Stimulated activated CD4-positive, alpha-beta T cell treated with anti-CD3 and anti-CD28 coated beads, Interleukin-1b, Interleukin-23, amount 100 ng/mL, for 24 hours (primary cell): ENCODE measurements around the gene CA4.

ENCODE experiments used
- DNase-seq, 4 experiments: peaks; one replicate each; pipeline ENCODE4 v3.0.0-alpha.2; 2020; ENCODE audit warnings: low read depth in 4 of 4, low spot score in 1 of 4

Gene CA4

DNA sequence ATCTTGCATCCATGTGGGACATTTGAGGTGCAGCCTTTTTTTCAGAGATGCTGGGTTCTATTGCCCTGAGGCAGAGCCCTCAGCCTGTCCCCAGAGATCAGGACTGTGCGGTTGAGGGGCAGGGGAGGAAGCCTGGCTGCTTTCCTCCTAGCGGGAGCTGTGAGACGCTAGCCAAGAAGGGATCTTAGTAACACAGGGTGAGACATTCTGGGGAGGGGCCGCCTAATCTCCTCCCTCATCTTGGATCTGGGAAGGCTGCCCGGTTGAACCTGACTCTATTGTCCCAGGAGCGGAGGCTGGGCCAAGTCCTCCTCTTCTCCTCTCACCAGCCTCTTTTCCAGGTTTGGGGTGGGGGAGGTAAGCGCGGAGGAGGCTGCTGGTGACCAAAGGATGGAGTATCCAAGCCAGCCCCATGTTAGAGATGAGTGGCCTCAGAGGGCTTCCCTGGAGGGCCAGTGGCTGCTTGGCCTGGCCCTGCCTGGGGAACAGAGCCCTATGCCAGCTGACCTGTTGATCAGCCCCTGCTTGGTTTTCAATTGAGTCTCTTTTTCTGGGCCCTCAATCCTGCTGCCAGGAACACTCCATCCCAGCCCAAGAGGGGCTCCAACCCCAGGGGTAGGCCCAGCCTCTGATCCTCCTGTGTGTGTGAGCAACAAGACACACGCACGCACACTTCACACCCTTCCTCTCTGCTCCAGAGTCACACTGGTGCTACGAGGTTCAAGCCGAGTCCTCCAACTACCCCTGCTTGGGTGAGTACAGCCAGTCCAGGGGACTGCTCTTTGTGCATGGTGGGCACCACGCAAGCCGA is 5.0 kb downstream of the CA4 start:
- no peak for DNase-seq

DNA sequence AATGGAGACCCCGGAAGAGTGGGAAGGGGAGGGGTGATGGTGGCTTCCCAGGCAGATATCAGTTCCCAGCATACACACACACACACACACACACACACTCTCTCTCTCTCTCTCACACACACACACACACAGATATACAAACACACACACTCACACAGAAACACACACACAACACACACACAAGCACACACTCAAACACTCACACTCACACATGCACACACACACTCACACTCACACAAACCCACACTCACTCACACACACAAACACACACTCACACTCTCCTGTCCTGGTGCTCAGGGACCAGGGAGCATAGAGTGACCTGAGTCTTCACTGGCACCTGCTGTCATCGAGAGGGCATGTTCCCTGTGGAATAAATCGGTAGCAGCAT is 5.6 kb downstream of the CA4 start:
- no peak for DNase-seq

DNA sequence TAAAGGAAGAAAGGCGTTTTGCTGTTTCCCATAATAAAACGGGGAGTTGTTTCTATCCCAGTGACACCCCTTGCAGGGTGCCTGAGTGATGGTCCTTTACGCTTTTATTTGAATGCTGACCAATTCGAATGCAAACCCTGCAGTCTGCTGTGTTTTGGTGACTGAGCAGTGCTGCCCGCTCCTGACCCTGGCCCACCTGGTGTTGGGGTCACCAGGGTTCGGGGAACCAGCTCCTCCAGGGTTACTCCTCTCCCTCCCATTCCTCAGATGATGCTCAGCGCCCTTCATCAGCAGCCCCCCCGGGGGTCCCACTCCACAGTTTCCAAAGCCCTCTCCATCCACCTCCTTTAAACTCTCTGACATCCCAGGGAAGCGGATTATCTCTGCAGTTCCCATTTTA is 6.0 kb downstream of the CA4 start:
- DNase-seq = no peak

DNA sequence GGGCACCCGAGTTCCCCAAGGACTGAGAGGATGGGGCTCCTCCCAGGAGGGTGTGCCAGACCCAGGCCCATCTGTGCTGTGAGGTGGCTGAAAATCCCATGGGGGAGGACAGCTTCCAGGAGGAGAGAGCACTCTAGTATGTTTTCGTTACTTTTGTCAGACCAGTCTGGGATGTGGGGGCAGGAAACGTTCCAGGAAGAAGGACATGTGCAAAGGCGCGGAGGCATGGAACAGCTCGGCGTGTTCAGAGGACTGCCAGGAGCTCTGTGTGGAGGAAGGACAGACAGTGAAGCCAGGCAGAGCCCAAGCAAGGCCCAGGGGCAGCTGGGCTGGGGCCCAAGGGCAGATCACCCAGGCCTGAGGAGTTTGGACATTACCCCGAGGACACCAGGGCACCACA is 7.0 kb downstream of the CA4 start:
- DNase-seq = no peak

DNA sequence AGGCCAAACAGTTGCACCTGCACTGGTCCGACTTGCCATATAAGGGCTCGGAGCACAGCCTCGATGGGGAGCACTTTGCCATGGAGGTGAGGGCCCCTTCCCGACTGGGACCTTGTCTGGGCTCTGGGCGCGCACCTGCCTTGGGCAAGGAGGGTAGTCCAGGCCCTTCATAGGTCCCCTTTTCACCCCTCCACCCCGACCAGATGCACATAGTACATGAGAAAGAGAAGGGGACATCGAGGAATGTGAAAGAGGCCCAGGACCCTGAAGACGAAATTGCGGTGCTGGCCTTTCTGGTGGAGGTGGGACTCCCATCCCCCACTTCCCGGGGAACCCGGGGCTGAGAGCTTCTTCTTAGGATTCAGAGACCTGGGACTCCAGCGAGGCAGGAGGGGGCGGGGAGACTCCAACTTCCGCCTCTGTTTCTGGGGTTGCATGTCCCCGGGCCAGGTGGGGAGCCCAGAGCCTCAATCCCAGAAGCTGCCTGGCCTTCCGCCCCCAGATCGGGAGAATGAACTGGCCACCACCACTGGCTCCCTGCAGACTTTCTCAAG is 7.8 kb downstream of the CA4 start:
- DNase-seq = no peak

DNA sequence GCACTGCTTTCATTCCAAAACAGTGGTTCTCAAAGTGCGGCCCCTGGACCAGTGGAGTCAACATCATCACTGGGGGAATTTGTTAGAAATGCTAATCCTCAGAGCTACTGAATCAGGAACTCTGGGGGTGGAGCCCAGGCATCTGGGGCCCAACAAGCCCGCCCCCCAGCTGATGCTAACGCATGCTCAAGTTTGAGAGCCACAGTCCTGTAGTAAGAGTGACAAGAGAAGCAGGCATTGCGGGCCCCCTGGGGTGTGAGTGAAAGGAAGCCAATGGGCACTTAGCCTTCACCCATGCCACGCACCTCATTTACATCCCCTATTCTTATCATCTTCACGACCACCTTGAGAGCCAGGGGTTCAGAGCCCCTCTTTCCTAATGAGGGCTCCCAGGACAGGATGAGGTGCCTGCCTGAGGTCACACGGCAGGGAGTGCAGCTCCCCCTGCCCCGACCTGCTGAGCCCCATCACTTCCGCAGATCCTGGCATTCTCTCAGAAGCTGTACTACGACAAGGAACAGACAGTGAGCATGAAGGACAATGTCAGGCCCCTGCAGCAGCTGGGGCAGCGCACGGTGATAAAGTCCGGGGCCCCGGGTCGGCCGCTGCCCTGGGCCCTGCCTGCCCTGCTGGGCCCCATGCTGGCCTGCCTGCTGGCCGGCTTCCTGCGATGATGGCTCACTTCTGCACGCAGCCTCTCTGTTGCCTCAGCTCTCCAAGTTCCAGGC is 9.1 kb downstream of the CA4 start:
- no peak for DNase-seq

DNA sequence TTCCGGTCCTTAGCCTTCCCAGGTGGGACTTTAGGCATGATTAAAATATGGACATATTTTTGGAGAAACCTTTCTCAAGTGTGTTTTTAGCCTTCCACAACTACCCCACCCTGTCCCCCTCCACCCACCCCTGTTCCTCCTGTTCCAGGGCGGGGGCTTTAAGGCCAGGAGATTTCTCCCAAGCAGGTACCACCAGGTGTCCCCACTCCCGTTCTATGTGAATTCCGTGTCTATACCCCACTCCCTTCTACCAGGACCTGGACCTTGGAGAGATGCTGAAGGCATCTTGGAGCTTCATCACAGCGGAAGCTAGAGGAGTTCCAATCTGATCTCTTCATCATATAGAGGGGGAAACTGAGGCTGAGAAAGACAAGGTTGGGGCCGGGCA is 9.7 kb downstream of the CA4 start:
- DNase-seq = no peak

DNA sequence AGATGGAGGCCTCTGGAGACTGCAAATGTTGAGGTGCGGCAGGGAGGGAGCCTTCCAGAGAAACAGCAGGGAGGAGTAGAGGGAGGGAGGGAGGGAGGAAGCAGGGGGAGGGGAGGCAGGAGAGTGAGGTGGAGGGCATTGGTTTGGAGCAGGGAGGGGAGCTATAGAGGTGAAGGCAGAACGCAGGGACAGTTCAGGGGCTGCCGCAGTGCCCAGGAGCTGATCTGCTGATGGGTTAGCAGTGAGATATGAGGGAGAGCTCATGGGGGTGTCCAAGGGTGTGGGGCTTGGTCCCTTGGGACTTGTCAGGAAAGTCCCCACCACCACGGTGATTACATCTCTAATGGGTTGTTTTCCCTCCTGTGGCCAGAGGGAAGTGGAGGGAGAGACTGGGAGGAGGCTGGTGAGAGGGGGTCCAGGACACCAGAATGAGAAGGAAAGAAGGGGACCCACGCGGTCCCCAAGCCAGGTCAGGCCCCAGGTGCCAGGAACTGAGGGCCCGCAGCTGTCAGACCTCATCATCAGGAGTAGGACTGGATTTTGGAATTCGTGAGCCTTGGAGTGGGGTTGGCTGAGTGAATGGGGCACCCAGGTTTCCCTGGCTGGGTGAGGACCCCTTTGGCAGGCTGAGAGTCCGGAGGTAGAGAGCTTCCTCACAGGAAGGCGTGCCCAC is 11.2 kb downstream of the CA4 start:
- no peak for DNase-seq

DNA sequence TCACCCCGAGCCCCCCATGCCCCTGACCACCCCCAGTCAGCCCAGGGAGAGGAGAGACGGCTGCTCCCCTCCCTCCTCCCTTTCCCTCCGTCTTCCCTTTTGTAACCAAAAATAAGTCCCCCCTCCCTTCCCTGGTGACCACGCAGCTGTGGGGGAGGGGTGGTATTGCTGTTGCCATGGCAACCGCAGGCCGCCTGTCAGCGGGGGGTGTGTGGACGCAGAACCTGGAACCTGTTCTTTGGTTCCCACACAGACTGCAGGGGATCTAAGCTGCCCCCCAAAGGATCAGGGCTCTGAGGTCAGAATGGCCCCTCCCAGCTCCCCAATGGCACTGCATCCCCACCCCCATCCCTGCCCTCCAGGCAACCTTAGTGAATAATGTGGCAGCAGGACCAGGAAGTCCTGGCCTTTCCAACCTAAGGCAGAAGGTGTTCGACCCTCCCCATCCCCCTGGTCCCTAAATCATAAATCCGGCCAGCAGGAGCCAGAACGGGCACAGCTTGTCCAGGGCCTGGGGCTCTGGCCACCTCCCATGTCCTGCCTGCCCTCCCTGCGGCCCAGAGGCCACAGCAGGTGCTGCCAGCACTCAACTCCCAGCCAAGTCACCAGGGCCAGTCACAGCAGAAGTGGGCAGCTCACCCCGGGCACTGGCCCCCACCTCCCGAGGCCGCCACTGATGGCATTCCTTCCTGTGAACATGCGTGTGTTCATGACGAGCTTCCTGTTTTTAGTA is 12.0 kb downstream of the CA4 start:
- DNase-seq = no peak

DNA sequence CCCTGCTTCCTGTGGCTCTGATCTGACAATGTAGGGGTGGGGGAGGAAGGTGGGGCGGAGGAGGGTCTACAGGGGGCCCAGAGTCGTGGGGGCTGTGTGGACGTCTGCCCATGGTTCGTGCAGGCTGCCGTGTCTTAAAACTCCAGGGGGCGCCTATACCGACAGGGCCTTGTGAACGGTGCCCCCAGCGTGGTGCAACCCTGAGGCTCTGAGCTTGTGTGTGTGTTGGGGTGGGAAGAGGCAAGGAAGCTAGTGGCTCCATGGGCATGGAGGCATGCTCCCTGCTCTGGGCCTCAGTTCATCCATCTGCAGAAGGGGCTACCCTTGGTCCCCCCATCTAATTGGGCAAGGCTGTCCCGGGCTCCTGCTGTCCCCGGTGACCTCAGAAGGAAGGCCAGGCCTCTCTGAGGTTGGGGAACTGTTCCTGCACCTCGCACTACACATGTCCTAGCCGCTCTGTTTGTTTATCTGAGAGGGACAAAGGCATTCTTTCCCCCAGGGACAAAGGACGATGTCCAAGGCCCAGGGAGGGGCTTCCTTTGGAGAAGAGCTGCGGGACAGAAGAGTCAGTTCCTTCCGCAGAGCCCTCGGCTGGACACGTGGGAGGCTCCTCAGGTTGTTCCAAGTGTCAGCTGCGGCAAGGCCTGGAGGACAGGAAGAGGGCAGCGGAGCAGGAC is 13.5 kb downstream of the CA4 start:
- DNase-seq = no peak

DNA sequence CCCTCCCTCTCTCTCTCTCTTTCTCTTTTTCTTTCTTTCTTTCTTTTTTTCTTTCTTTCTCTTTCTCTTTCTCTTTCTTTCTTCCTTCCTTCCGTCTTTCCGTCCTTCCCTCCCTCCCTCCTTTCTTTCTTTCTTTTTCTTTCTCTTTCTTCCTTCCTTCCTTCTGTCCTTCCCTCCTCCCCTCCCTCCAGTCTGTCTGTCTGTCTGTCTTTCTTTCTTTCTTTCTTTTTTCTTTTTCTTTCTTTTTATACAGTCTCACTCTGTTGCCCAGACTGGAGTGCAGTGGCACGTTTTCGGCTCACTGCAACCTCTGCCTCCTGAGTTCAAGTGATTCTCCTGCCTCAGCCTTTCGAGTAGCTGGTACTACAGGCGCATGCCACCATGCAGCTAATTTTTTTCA is 14.4 kb downstream of the CA4 start:
- DNase-seq = no peak

DNA sequence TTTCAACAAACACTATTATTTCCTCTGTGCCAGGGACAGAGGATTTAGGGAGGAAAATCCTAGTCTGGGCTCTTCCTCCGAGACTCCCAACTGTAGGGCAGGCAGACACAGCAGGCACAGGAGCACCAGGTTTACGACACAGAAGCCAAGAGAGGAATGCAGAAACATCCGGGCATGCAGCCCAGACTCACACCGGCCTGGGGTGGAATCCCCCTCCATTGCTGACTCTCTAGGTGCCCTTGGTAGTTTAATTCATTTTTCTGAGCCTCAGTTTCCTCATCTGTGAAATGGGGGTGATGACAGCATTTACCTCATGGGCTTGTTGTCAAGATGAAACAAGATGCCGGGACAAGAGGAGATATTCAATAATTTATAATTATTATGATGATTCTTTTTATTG is 14.9 kb downstream of the CA4 start:
- DNase-seq = no peak

DNA sequence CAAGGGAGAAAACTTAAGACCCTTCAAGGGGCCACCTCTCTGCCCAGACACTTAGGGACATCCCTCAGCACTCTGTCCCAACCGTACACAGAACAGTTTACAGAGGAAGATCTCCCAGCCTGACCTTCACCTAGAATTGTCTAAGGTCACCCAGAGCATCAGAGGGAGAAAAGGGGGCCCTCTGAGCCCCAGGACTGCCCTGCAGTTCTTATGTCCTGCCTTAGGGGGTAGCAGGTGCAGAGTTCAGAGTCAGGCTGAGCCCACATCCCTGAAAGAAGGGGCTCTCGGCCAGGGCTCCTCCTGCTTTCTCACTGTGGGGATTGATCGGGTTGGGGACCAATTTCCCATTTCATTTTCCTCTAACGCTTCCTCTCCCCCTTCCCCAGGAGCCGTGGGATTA is 15.4 kb downstream of the CA4 start:
- no peak for DNase-seq

DNA sequence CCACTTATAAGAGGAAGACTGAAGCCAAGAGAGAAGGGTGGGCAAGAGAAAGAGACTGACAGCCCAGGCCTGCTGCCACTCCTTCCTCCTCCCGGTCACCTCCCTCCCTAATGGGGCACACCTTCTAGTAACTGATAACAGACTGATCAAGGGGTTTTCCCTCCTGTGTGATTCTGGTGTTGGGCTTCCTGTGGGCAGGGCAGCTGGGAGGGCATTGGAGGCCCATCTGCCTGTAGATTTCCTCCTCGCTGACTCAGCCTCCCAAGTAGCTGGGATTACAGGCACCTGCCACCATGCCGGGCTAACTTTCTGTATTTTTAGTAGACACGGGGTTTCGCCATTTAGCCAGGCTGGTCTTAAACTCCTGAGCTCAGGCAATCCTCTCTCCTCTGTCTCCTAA is 16.2 kb downstream of the CA4 start:
- peak in 1 of 4 experiments; percentile 7 for DNase-seq

DNA sequence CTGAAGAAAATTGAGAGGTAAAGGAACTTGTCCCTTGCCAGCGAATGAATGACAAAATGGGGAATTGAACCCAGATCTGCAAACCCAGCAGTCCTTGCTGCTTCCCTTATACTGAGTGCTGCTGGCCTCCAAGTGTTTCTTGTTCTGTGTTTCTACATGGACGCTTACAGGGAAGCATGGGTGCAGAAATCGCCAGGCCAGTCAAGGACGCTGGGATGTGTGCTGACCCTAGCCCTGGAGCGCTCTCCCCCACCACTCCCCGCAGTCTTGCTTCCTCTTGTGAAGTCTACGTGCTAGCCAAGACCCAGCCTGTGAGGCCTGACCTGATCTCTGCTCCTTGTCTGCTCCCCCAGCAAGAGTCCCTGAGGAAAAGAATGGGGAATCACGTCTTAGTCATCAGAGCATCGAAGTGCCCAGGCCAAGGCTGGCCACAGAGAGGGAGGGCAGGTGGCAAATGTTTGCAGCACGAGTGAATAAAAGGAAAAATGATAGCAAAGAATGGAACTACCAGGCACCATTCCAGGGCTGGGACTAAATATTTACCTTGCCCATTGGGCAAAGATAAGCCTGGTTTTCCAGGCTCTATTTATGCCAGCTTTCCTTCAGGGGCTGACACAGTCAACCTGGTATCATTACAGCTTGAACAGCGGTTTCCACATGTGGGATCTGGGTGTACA is 17.4 kb downstream of the CA4 start:
- DNase-seq = no peak

DNA sequence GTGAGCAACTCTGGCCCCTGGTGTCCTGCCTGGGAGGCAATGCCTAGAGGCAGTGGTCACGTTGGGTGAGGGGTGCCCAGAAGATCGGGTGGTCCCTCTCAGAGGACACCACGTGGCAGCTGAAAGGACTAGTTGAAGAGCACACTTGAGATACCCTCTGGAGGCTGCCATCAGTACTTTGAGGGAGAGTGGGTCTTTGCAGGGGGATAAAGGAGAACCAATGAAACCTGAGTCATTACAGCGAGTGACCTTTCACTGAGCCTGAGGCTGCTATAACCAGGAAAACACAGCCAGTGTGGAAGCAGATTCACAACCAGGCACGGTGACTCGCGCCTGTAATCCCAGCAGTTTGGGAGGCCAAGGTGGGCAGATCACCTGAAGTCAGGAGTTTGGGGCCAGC is 18.9 kb downstream of the CA4 start:
- no peak for DNase-seq

DNA sequence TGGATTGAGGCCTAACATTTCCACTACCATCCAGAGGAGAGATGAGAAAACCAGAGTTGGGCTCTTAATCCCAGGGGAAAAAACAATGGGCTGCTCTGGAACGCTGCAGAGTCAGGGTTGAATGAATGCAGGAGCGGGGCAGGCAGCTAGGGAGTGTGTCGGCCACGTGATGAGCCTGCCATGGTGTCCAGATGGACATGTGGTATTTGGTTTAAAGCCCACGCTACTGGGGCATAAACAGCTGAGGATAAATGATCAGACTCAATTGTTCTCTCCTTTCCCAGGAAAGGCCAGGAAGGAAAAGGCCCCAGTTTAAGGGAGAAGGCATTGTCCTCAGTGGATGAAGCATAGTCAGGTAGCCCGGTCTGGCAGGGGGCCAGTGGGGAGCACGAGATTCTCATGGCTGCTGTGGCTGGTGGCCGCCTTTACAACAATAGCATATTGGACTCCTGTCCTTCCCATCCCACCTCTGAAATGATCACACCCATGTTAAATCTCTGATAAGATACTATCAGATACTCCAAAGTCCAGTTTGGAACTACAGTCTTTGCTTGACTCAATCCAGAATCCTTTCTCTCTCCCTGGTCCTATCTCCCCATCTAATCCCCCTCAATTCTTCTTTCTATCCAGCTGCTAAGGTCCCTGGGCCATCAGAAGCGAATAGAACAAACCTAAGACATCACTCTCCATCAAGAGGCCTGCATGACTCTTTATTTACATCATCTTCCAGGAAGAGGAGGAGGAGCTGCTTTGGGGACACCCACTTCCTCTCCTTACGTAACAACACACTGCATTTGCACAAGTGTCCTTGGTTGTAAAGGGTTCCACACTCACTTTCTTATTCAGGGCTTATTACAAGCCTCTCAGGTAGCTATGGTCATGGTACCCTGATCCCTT is 20.4 kb downstream of the CA4 start:
- DNase-seq = no peak

DNA sequence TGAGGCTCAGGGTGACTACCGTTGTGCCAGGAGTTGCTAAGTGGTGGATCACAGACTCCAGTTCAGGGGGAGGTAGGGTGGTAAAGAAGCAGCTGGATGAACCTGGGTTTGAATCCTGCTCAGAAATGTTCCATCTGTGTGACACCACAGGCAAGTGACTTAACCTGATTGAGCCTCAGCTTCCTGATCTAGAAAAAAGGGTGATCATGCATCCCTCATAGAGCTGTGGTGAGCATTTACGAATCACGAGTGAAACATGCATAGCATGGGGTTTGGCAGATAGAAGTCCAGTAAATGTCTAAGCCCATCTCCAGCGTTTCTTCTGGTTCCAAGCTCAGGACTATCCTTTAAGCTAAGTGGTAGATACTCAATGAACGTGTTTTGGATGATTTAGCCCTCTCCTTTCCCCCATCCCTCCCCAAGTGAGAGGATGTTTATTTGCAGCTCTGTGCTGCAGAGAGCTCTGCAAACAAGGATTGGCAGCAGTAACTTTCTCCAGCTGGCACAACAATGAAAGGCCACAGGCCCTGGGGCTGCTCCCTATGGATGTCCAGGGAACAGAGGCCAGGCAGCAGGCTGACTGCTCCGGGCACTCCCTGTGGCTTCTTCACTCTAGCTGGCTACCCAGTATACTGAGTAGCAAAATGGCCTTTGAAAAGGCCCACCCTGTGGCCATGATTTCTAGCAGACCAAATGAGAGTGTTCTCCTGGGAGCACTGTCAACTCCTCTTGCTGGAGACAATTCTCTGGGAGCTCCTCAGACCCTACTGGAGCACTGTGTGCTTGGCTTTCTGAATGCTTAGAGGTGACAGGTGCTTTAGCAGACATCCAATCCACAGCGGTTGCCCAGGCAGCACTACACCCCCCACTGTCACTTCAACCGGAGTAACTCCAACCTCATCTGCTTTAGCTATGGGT is 21.3 kb downstream of the CA4 start:
- DNase-seq = no peak
